ENCODE results near the gene RNF167. TPM values are rescaled to one million over a fixed set of nuclear protein-coding genes. Genes with fewer than 3 reads are reported as not detected.

The RNF167 gene
- total and polyA plus RNA-seq, 2 of the 13 experiments (the other 11 are each of a cell fraction or from before 2014, with no cell fraction given): 44.1 to 45.4 TPM

- in situ Hi-C loops (cut with HindIII; ENCODE audit: extremely low pct_ligation_motif_present, low pct_unique_long_range_greater_than_20kb): no loop called here
Observed at GRCh38 chr17:4972752-4973151, 32.7 kb downstream of the RNF167 start.

More at GRCh38 chr17:4972752-4973151, 32.7 kb downstream of the RNF167 start:
- H3K4me3 ChIP-seq (replicated peaks in 1 of 3; ENCODE audit: insufficient read depth in 1 of 3, low read depth in 2 of 3, low read length in 3 of 3): no peak overlapping the region
- H2AFZ ChIP-seq (ENCODE audit: low read length): no peak overlapping the region
- FAIRE-seq: no peak
- ATAC-seq: no peak
- no peak overlapping the region for H3K27ac ChIP-seq (ENCODE audit: extremely low read length, insufficient read depth, low read length)
- WGBS (ENCODE audit: low lambda C conversion rate): 95% methylated on average over 11 of the region's 12 CpGs
- H3K9ac ChIP-seq (ENCODE audit: insufficient read depth, low read depth, low read length): no peak overlapping the region
- peaks cover 21% of the 10 kb centered on the region for H3K79me2 ChIP-seq (ENCODE audit: insufficient read depth, low read length)
- TF ChIP-seq ZNF629 (CRISPR knock-in tag; conservative IDR thresholded peaks at IDR 0.05): no peak
- peak; percentile 40; the same call in 1 of the 2 replicates for TF ChIP-seq AKAP8 (CRISPR knock-in tag; IDR thresholded peaks at IDR 0.05)
- peak; percentile 75 for TF ChIP-seq AGO1 (IDR thresholded peaks at IDR 0.05; ENCODE audit: low read depth, low read length, poor library complexity, severe bottlenecking)
- peak; percentile 31; the same call in 1 of the 2 replicates for TF ChIP-seq RBFOX2 (IDR thresholded peaks at IDR 0.05; ENCODE audit: low read depth, low read length)
- no peak for TF ChIP-seq ZNF710 (CRISPR knock-in tag; IDR thresholded peaks at IDR 0.05; ENCODE audit: borderline replicate concordance)
- peak; percentile 86 for TF ChIP-seq AGO2 (optimal IDR thresholded peaks at IDR 0.05; ENCODE audit: low read depth, low read length)
- TF ChIP-seq POLR2G (IDR thresholded peaks at IDR 0.05; ENCODE audit: low read depth, low read length): peak; percentile 54; the same call in 1 of the 2 replicates
- DNase-seq (ENCODE audit: low spot score): no peak
- ChIA-PET POLR2A (interaction anchor here (1.0 to 2.6 kb wide), 3 partner anchors 22 to 64 kb away, joined by 3 to 10 read pairs (median 5); partner anchors contain the start of genes ENO3, RNF167 and SLC25A11), CTCF (ENCODE audit: low intra/inter-chr PET ratio, low total read pairs) (no interaction called here)
- H4K20me1 ChIP-seq (ENCODE audit: insufficient read depth, low read length): no peaks in the 10 kb centered on the region
- no peak overlapping the region for H3K4me2 ChIP-seq (ENCODE audit: low read depth, low read length)
- BruUV-seq (replicated peaks): no TSS peak
- H3K9me3 ChIP-seq (ENCODE audit: low read length): no peaks in the 10 kb centered on the region
- peaks cover 1 to 18% of the 10 kb centered on the region in 2 experiments for H3K36me3 ChIP-seq (replicated peaks in 1 of 2; ENCODE audit: control insufficient read depth in 1 of 2, insufficient read depth in 2 of 2, low read length in 2 of 2)
- peaks cover 27% of the 10 kb centered on the region for H3K4me1 ChIP-seq (ENCODE audit: insufficient read depth, low read length)
- no peaks in the 10 kb centered on the region; a peak in 1 of 5 replicates for H3K27me3 ChIP-seq (ENCODE audit: control insufficient read depth in 1 of 2, insufficient read depth in 2 of 2, low read length in 2 of 2)
- intact Hi-C loops (cut with micrococcal nuclease; ENCODE audit: unreplicated experiment): no loop called here

Measured in HepG2 (cell line).